A673 (cell line): ENCODE results near the gene CACNG8.

ENCODE experiments used
- CTCF ChIP-seq: fragments of 300-800, 200-600 bp; sonication (generic); conservative IDR thresholded peaks from 2 replicates; pipeline ENCODE4 v1.5.1; 2017; ENCODE audit warnings: low read depth, mild to moderate bottlenecking, antibody characterized with exemption, low read length, moderate library complexity, mixed read lengths
- EZH2 ChIP-seq: fragments of 200-600 bp; sonication (generic); IDR thresholded peaks from 2 replicates; pipeline ENCODE4 v1.6.1; 2017; ENCODE audit warnings: borderline replicate concordance, low read depth, mild to moderate bottlenecking, mixed read lengths, antibody characterized with exemption, low read length; ENCODE audit not compliant: poor library complexity, severe bottlenecking

GRCh38 chr19:53951947-53952346, 10.8 kb upstream of the CACNG8 start:
- no peak for TF ChIP-seq EZH2
- TF ChIP-seq CTCF = no peak
